GM12878 (cell line): ENCODE data around the gene TMEM45A. TPM values are rescaled to one million over a fixed set of nuclear protein-coding genes. Genes with fewer than 3 reads are reported as not detected.
A peak's percentile ranks its signal among the peaks of the same experiment; 100 is the strongest.

Experiments used
- ATAC-seq: fragments of 200-7000 bp; cut with Tn5 transposase; 3 replicates; pipeline ENCODE4 v1.9.1; 2020; ENCODE audit warnings: mild to moderate bottlenecking, moderate library complexity
- BruUV-seq: library from RNA; stranded (reverse); fragments of 400-500 nt; replicated peaks from 2 replicates; lab custom pipeline; 2021; lab: Mats Ljungman, UMichigan
- CTCF ChIA-PET: fragments of 300-600 bp; sonication (Branson Sonifier 250); formaldehyde crosslinking; extraction: SDS; loops from one replicate; lab custom pipeline; 2021; ENCODE audit warnings: inconsistent platforms; lab: Yijun Ruan, JAX
- POLR2A ChIA-PET: fragments of 350-600 bp; formaldehyde crosslinking; extraction: SDS; loops from one replicate; lab custom pipeline; 2021; ENCODE audit warnings: inconsistent platforms; lab: Charles Lee
- RAD21 ChIA-PET: fragments of 300-600 bp; sonication (Branson Sonifier 250); formaldehyde crosslinking; loops from one replicate; lab custom pipeline; 2023; ENCODE audit warnings: antibody characterized with exemption; ENCODE audit not compliant: unreplicated experiment; lab: Charles Lee
- SMC1A ChIA-PET: fragments of 300-600 bp; sonication (Branson Sonifier 250); formaldehyde crosslinking; loops from one replicate; lab custom pipeline; 2023; ENCODE audit not compliant: unreplicated experiment, uncharacterized antibody; lab: Charles Lee
- DNase-seq: peaks from one replicate; pipeline ENCODE4 v3.0.0-alpha.2; 2011; ENCODE audit warnings: low read depth, low spot score
- FAIRE-seq: peaks from 3 replicates; lab custom pipeline; 2011; peaks lifted over from hg19 to GRCh38; lab: Jason Lieb, UNC
- H2AFZ ChIP-seq: 2 replicates; pipeline ENCODE4 v1.6.0; 2011; ENCODE audit warnings: low read depth, low read length, control low read depth; ENCODE audit not compliant: control insufficient read depth
- H3K27ac ChIP-seq: 2 replicates; pipeline ENCODE4 v1.5.1; 2011; ENCODE audit warnings: control low read depth; ENCODE audit not compliant: control insufficient read depth, insufficient read depth
- H3K27me3 ChIP-seq, 2 experiments: replicated peaks in 1 of 2; 2 replicates each; pipeline versions ENCODE4 v1.6.0 to v1.6.1; 2011; ENCODE audit warnings: low read length in 1 of 2; ENCODE audit not compliant: control insufficient read depth in 2 of 2, insufficient read depth in 2 of 2
- H3K36me3 ChIP-seq, 2 experiments: 2 replicates each; pipeline ENCODE4 v1.5.1; 2011; ENCODE audit warnings: low read length in 1 of 2; ENCODE audit not compliant: control insufficient read depth in 2 of 2, insufficient read depth in 2 of 2
- H3K4me1 ChIP-seq: 2 replicates; pipeline ENCODE4 v1.6.1; 2011; ENCODE audit warnings: mild to moderate bottlenecking, low read length, moderate library complexity, mixed read lengths; ENCODE audit not compliant: control insufficient read depth, insufficient read depth
- H3K4me2 ChIP-seq: 2 replicates; pipeline ENCODE4 v1.6.0; 2011; ENCODE audit warnings: control low read depth; ENCODE audit not compliant: control insufficient read depth, insufficient read depth
- H3K4me3 ChIP-seq: fragments of 200-600 bp; sonication (generic); 2 replicates; pipeline ENCODE4 v1.5.1; 2016
- H3K79me2 ChIP-seq: 2 replicates; pipeline ENCODE4 v1.6.0; 2011; ENCODE audit warnings: low read length; ENCODE audit not compliant: control insufficient read depth, insufficient read depth
- H3K9ac ChIP-seq: 2 replicates; pipeline ENCODE4 v1.8.0; 2011; ENCODE audit warnings: low read length, control low read depth, mixed read lengths; ENCODE audit not compliant: control insufficient read depth, insufficient read depth
- H3K9me3 ChIP-seq: replicated peaks from 3 replicates; pipeline ENCODE4 v1.5.1; 2011; ENCODE audit warnings: mild to moderate bottlenecking, low read length; ENCODE audit not compliant: control insufficient read depth, insufficient read depth
- H4K20me1 ChIP-seq: 2 replicates; pipeline ENCODE4 v1.6.0; 2011; ENCODE audit not compliant: control insufficient read depth, insufficient read depth
- CBX3 ChIP-seq: fragments of 200-600 bp; sonication (generic); IDR thresholded peaks from 2 replicates; pipeline ENCODE4 v1.6.1; 2016; ENCODE audit warnings: low read depth, borderline replicate concordance
- DPF2 ChIP-seq: fragments of 450-650 bp; IDR thresholded peaks from 2 replicates; pipeline ENCODE4 v1.6.1; 2017; ENCODE audit warnings: mild to moderate bottlenecking
- GATAD2B ChIP-seq: fragments of 450-650 bp; conservative IDR thresholded peaks from 2 replicates; pipeline ENCODE4 v1.6.1; 2017; ENCODE audit warnings: low read depth, mild to moderate bottlenecking, moderate library complexity
- IKZF1 ChIP-seq: fragments of 450-650 bp; conservative IDR thresholded peaks from 2 replicates; pipeline ENCODE4 v1.6.1; 2017; ENCODE audit warnings: antibody characterized with exemption, mild to moderate bottlenecking
- WGBS: methylation state at CpG from one replicate; pipeline ENCODE4 v1.1.6; 2016; ENCODE audit warnings: low lambda C conversion rate; ENCODE audit not compliant: insufficient replicate concordance, insufficient coverage; ENCODE audit errors: missing lambda C conversion rate; 5-methylcytosine and 5-hydroxymethylcytosine counted together
- in situ Hi-C: fragments of 300-500 bp; cut with MboI; formaldehyde crosslinking; loops from 9 replicates; pipeline ENCODE4 v1.14.3; 2018; ENCODE audit warnings: mixed read lengths
- intact Hi-C: fragments of 100-400 bp; cut with micrococcal nuclease; formaldehyde crosslinking; loops from one replicate; pipeline ENCODE4 v1.14.2; 2022; ENCODE audit not compliant: unreplicated experiment
- polyA plus RNA-seq, 11 experiments: library from polyadenylated mRNA; depleted of rRNA in 4 of 11; unstranded in 6 of 11; stranded (reverse) in 5 of 11; fragments of >200 nt; fragmentation: Nextera tagmentation in 4 of 11; fragmentation: Illumina TruSeq in 1 of 11; extraction: Ambion mirVana in 4 of 11; extraction: Trizol in 1 of 11; gene quantifications; 1 replicate in 1 of 11; 2 replicates in 10 of 11; pipeline versions ENCODE4 v1.2.1 to v1.2.3, GENCODE V29; 2011 to 2016; ENCODE audit warnings: inconsistent platforms in 2 of 11, missing spikeins in 2 of 11, low read depth in 1 of 11
- total RNA-seq, 4 experiments: library from RNA; depleted of rRNA in 3 of 4; stranded (reverse); fragments of >200 nt in 3 of 4; fragmentation: Illumina TruSeq in 1 of 4; extraction: Trizol in 1 of 4; gene quantifications; 2 replicates each; pipeline versions ENCODE4 v1.2.1 to v1.2.3, GENCODE V29; 2013 to 2021
- TF ChIP-seq, protein P1 (sequence below), 3 experiments: IDR thresholded peaks in 2 of 3; conservative IDR thresholded peaks in 1 of 3; 2 replicates each; pipeline ENCODE4 v1.5.1; 2011; ENCODE audit warnings: low read depth in 3 of 3, low read length in 3 of 3, mild to moderate bottlenecking in 3 of 3, control low read depth in 2 of 3, moderate library complexity in 2 of 3, inconsistent platforms in 1 of 3, mixed read lengths in 1 of 3; ENCODE audit not compliant: control insufficient read depth in 2 of 3, insufficient read depth in 1 of 3; ENCODE audit errors: extremely low read depth in 1 of 3

The TMEM45A gene
- total and polyA plus RNA-seq, 10 of the 15 experiments (the other 5 are each of a cell fraction or from before 2014, with no cell fraction given) = 0.34 to 5.3 (median 0.83) TPM

GRCh38 chr3:100609305-100609704 lies 116.9 kb downstream of the TMEM45A start, which contains the start of gene ADGRG7 (continued):
- TF ChIP-seq, protein P1, sequence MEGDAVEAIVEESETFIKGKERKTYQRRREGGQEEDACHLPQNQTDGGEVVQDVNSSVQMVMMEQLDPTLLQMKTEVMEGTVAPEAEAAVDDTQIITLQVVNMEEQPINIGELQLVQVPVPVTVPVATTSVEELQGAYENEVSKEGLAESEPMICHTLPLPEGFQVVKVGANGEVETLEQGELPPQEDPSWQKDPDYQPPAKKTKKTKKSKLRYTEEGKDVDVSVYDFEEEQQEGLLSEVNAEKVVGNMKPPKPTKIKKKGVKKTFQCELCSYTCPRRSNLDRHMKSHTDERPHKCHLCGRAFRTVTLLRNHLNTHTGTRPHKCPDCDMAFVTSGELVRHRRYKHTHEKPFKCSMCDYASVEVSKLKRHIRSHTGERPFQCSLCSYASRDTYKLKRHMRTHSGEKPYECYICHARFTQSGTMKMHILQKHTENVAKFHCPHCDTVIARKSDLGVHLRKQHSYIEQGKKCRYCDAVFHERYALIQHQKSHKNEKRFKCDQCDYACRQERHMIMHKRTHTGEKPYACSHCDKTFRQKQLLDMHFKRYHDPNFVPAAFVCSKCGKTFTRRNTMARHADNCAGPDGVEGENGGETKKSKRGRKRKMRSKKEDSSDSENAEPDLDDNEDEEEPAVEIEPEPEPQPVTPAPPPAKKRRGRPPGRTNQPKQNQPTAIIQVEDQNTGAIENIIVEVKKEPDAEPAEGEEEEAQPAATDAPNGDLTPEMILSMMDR (IDR thresholded peaks at IDR 0.05 in 2 of 3, conservative IDR thresholded peaks at IDR 0.05 in 1 of 3; ENCODE audit: control insufficient read depth in 2 of 3, extremely low read depth in 1 of 3, insufficient read depth in 1 of 3, low read depth in 3 of 3, low read length in 3 of 3) = no peak

GRCh38 chr3:100609963-100610362 lies 117.5 kb downstream of the TMEM45A start:
- RAD21 ChIA-PET = interaction anchor here (0.7 to 1.5 kb wide), 2 partner anchors 31 to 148 kb away, joined by 3 to 4 read pairs; no protein-coding TSS in a partner anchor
- TF ChIP-seq IKZF1 (peak; percentile 10; the same call in 1 of the 2 replicates), DPF2 (0 out of 2 replicates have a peak, but pooled peaks have one; percentile 34), GATAD2B (no peak), CBX3 (no peak)
- no TSS peak for BruUV-seq
- H2AFZ ChIP-seq = no peak overlapping the region
- in situ Hi-C loops = no loop called here
- FAIRE-seq (no peak), DNase-seq (no peak), ATAC-seq (no peak)
- peaks cover 11% of the 10 kb centered on the region; the same call in 1 of the 2 replicates for H3K4me1 ChIP-seq
- no peak overlapping the region for H3K27ac ChIP-seq
- H3K4me3 ChIP-seq = no peak overlapping the region
- H3K79me2 ChIP-seq = no peaks in the 10 kb centered on the region
- intact Hi-C loops = no loop called here
- H4K20me1 ChIP-seq = no peaks in the 10 kb centered on the region
- SMC1A ChIA-PET = interaction anchor here (1.0 kb wide), 1 partner anchor 24 kb away, joined by 3 read pairs; no protein-coding TSS in a partner anchor
- WGBS = 43% methylated on average over 2 of the region's 2 CpGs
- CTCF ChIA-PET = no interaction called here
- H3K36me3 ChIP-seq = no peaks in the 10 kb centered on the region
- no peak overlapping the region for H3K9ac ChIP-seq
- H3K4me2 ChIP-seq = no peak overlapping the region
- no peaks in the 10 kb centered on the region for H3K9me3 ChIP-seq
- POLR2A ChIA-PET = no interaction called here
- H3K27me3 ChIP-seq = no peaks in the 10 kb centered on the region
